Embryonic facial prominence (tissue), 1 donor: Measurements from ENCODE around the gene GPN1.
A peak's percentile ranks its signal among the peaks of the same experiment; 100 is the strongest.
"Not testable (repeated sequence)": the region's sequence is repeated elsewhere in the genome, so short reads cannot be mapped to it uniquely, and the experiment has no call there.

Source experiments
- DNase-seq: peaks from one replicate; pipeline ENCODE4 v3.0.0-alpha.2; 2016; ENCODE audit errors: extremely low spot score

Gene GPN1

DNA sequence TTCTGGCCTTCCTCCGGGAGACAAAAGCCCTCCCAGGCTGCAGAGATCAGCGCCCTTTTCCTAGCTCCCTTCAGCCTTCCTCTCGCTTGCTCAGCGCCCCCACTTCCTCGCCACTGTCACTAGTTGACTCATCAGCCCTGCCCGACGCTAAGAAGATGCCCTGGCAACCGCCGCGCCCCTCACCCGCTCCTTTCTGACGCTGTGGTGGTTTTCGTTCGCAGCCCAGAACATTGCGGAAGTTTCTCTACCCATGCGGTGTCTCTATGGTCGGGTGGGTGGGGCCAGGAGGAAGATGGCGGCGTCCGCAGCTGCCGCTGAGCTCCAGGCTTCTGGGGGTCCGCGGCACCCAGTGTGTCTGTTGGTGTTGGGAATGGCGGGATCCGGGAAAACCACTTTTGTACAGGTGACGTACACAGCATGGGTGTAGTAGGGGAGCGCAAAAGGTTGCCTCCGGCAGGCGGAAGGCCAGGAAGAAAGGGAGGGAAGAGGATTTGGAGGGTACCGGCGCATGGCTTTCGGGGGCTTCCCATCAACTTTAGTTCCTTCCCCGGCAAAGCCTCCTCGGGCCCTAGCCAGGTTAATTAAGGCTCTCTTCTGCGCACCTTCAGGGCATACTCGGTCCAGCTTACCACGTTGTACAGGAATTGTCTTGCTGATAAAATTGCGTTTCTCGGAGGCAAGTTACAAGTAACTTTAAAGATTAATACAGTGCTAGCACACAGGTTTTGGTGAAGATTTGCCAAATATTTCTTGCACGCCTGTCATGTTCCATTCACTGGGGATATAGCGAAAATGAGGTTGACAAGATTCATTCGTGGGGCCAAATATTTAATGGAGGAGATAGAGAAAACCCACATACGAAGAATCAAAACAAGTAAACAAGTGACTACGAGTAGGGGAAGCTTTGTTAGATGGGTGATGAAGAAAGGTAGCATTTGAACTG, at the start of gene GPN1, which contains the start of gene CCDC121:
GPN1 (plus strand) TSS at position 284 of the 943 bp plus-strand sequence; CDS start at position 293, 9 bp downstream.
CCDC121 (minus strand) TSS at position 246 of the 943 bp plus-strand sequence. CDS start 1,213 bp downstream, outside the sequence.
- DNase-seq = peak; percentile 66

DNA sequence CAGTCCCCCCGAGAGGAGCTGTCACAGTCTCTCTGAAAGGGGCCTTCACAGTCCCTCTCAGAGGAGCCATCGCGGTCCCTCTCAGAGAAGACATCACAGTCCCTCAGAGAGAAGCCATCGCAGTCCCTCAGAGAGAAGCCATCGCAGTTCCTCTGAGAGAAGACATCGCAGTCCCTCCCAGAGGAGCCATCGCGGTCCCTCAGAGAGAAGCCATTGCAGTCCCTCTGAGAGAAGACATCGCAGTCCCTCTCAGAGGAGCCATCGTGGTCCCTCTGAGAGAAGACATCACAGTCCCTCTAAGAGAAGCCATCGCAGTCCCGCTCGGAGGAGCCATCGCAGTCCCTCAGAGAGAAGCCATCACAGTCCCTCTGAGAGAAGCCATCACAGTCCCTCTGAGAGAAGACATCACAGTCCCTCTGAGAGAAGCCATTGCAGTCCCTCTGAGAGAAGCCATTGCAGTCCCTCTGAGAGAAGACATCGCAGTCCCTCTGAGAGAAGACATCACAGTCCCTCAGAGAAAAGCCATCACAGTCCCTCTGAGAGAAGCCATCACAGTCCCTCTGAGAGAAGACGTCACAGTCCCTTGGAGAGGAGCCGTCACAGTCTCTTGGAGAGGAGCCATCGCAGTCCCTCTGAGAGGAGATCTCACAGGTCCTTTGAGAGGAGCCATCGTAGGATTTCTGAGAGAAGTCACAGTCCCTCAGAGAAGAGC, 47.3 kb upstream of the GPN1 start:
- no peak for DNase-seq

- DNase-seq = no peak
Observed at GRCh38 chr2:27582129-27582694, 46.6 kb upstream of the GPN1 start.

DNA sequence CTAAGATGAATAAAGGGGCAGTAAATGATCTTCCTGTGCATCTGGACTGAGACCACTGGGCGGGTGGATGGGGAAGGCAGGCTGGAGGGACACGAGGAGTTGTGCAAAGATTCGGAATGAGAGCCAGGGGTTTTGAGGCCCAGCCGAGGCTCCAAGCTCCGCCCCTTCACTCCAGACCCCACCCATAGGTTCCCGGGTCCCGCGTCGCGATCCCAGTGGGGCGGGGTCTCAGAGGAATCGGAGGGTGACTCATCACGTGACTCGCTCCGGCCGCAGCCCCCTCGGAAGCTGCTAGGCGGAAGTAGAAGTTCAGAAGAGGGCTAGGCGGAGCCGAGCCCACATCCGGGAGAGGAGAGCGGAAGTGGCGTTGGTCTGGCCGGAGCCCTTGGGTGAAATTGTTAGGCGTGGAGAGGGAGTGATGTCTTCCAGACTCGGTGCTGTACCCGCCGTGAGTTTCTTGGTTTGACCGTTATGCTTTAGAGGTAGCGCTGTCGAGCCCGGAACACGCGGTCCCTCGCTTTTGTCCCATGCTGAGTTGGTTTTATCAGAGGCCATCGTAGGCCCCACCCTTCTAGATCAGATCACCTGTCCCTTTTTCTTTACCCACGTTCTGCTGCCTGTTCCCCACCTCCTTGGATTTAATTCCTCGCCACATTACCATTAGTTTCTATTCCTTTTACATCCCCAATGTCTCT, 46.0 kb upstream of the GPN1 start, which contains the start of gene ZNF512:
ZNF512 (plus strand) TSS at position 348 of the 695 bp plus-strand sequence; CDS start at position 419, 71 bp downstream.
- peak; percentile 86 for DNase-seq

DNA sequence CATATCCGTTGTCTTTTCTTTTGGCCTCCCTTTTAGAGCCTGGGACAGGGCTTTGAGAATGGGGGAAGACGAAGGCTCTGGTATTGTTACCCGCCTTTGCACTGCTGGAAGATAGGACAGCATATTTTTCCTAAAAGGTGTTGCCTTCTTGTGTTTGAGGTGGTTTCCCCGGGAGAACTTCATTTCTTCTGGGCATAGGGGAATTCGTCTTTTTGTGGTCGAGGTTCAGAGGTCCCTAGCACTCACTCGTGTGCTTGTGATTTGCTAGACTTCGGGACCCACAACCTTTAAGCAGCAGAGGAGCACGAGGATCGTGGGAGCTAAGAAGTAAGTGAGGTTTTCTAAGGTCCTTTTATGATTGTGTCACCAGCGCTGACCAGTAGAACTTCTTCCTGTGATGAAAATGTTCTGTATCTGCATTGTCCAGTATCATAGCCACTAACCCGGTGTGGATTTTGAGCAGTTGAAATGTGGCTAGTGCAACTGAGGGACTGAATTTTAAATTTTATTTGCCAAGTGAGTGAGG, 45.4 kb upstream of the GPN1 start:
- DNase-seq = no peak

- DNase-seq = no peak
Observed at GRCh38 chr2:27584597-27584996, 44.3 kb upstream of the GPN1 start.

DNA sequence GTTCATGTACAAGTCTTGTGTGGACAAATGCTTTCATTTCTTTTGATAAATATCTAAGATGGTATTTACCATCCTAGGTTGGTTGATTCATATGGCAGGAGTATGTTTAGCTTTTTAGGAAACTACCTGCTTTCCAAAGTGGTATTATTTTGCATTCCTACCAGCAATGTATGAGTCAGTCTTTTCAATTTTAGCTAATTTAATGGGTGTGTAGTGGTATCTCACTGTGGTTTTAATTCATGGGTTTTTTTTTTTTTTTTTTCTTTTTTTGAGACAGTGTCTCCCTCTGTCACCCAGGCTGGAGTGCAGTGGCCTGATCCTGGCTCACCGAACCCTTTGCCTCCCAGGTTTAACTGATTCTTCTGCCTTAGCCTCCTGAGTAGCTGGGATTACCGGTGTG, 41.8 kb upstream of the GPN1 start:
- DNase-seq = no peak

GRCh38 chr2:27588308-27588707, 40.5 kb upstream of the GPN1 start:
- DNase-seq = no peak

DNA sequence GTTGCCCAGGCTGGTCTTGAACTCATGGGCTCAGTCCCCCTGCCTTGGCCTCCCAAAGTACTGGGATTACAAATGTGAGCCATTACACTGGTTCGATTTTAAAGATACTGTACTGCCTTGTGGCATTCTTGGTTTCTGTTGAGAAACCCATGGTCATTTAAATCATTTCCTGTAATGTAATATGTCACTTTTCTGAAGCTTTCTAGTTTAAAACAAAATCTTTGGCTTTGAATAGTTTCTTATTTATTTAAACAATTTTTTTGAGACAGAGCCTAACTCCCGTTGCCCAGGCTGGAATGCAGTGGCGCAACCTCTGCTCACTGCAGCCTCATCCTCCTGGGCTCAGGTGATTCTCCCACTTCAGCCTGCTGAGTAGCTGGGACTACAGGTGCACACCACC, 37.1 kb upstream of the GPN1 start:
- DNase-seq = no peak

DNA sequence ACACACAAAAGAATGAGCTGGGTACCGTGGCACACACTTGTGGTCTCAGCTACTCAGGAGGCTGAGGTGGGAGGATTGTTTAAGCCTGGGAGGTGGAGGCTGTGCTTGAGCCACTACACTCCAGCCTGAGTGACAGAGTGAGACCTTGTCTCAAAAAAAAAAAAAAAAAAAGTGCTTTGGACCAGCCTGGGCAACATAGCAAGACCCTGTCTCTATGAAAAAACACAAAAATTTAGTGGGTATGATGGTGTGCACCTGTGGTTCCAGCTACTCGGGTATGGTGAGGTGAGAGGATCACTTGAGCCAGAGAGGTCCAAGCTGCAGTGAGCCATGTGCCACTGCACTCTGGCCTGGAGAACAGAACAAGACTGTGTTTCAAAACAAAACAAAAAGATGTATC, 35.6 kb upstream of the GPN1 start:
- no peak for DNase-seq

GRCh38 chr2:27594020-27594703, 34.7 kb upstream of the GPN1 start:
- DNase-seq = not testable (repeated sequence)

GRCh38 chr2:27595412-27595811, 33.4 kb upstream of the GPN1 start:
- not testable (repeated sequence) for DNase-seq

DNA sequence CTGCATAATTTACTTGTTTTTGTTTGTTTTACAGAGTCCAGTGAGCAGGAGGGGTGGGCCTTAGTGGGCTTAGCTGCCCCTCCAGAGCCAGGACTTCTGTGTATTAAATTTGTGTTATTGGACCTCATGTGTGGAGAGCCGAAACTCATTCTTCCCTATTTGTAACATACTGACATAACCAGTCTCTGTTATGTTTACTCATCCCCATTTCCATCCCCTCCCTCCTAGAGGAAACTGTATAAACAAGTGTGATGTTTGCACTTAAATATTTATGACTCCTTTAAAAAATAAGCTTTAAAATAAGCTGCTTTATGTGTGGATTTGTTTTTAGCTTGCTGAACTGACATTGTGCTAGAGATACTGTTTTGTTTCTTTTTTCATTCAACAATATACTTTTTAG, 32.2 kb upstream of the GPN1 start:
- no peak for DNase-seq

- no peak for DNase-seq
Observed at GRCh38 chr2:27606611-27607010, 22.2 kb upstream of the GPN1 start.

DNA sequence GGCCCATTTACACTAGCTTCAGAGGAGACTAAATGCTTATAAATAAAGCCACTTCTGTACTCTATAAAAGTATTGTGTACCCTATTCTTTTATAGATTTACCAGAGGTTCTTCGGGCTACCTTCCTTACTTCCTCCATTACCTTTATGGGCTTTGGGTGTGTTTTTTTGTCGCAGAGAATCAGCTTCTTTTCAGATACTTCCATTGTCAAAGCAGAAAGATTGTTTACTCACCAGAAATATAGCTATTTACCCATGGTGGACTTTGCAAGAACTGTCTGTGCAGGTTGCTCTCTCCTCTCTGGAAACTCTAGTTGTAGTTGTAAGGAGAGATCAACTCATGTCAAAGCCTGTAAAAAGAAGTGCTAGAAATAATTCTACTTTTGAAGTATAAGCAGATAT, 14.9 kb upstream of the GPN1 start:
- no peak for DNase-seq

DNA sequence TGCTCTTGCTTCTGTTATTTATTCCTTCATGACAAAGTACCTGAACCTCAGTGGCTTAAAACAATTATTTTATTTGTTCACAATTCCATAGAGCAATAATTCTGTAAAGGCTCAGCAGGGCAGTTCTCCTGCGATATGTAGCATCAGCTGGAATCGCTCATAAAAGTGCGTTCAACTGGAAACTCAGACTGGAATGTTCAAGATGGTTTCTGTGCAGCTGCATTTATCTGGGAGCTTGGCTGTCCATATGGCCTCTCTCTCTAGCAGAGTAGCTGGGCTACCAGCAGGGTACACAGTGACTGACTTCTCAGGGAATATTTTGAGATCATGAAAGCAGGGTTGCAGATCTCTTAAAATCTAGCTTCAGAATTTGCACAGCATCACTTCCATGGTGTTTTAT, 13.5 kb upstream of the GPN1 start:
- DNase-seq = no peak

GRCh38 chr2:27621524-27621923, 7.3 kb upstream of the GPN1 start:
- DNase-seq = no peak

- DNase-seq = no peak
Observed at GRCh38 chr2:27622921-27623384, 5.9 kb upstream of the GPN1 start.

GRCh38 chr2:27624943-27625342, 3.9 kb upstream of the GPN1 start:
- no peak for DNase-seq

DNA sequence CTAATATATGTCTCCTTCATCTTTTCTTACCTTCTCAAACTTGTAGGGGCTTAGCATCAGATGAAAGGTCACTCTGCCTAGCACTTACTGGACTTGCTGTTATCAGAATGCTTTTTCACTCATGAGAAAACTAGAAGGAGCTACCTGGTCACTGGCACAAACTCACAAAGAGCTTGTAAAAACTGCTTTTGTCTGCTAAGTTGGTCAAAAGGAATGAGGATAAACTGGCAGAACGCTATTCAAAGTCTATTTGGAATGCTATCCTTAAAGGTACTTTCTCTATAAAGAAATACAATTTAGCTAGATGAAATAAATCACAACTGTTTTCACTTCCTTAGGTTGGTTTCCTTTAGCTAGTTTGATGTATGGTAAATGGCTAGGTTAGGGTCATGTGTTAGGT, 2.5 kb upstream of the GPN1 start:
- not testable (repeated sequence) for DNase-seq

DNA sequence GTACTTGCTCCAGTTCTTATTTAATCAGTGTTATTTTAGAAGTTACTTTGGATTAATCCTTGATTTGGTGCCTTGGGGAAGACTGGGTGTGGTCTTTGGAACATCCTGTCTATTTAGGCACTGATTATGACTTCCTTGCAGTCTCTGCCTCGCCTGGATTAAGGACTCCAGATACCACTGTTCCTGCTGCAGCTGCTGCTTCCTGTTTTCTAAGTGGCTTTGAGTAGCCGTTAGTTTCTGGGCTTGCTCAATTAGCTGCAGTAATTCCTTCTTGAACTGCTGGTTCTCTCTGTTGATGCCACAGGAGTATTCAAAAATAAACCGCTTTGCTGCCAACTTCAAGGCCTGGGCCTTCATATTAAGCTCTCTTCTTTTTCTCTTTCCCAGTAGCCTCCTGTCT, 1.9 kb upstream of the GPN1 start:
- not testable (repeated sequence) for DNase-seq
